Neural cell (in vitro differentiated cells): ENCODE results near the gene PPFIBP1. TPM values are rescaled to one million over a fixed set of nuclear protein-coding genes. Genes with fewer than 3 reads are reported as not detected.

Experiments
- H2AFZ ChIP-seq: fragments of 200-600, 300-800 bp; sonication (generic), shearing (Covaris generic); 2 replicates; pipeline ENCODE4 v1.6.0; 2014; ENCODE audit warnings: low read depth, mild to moderate bottlenecking, antibody characterized with exemption, low read length, moderate library complexity
- H3F3A ChIP-seq: fragments of 200-600 bp; shearing (Covaris generic); 2 replicates; pipeline ENCODE4 v1.6.1; 2016; ENCODE audit warnings: mild to moderate bottlenecking, moderate library complexity, mixed read lengths, antibody characterized with exemption, low read length; ENCODE audit not compliant: insufficient read depth, poor library complexity, severe bottlenecking
- H3K27ac ChIP-seq: fragments of 200-600, 300-800 bp; sonication (generic), shearing (Covaris generic); 2 replicates; pipeline ENCODE4 v1.5.1; 2014; ENCODE audit warnings: mild to moderate bottlenecking, low read length, moderate library complexity
- H3K27me3 ChIP-seq: fragments of 300-800, 200-600 bp; sonication (generic), shearing (Covaris generic); 2 replicates; pipeline ENCODE4 v1.6.0; 2014; ENCODE audit warnings: mild to moderate bottlenecking, low read depth, low read length, moderate library complexity; ENCODE audit not compliant: insufficient read depth
- H3K36me3 ChIP-seq: fragments of 300-800, 200-600 bp; sonication (generic), shearing (Covaris generic); 2 replicates; pipeline ENCODE4 v1.5.1; 2014; ENCODE audit warnings: mild to moderate bottlenecking, antibody characterized with exemption, low read length, moderate library complexity; ENCODE audit not compliant: insufficient read depth
- H3K4me2 ChIP-seq: fragments of 300-800, 200-600 bp; sonication (generic), shearing (Covaris generic); 2 replicates; pipeline ENCODE4 v1.6.0; 2014; ENCODE audit warnings: mild to moderate bottlenecking, low read length
- H3K4me3 ChIP-seq: fragments of 300-800, 200-600 bp; sonication (generic), shearing (Covaris generic); 2 replicates; pipeline ENCODE4 v1.5.1; 2014; ENCODE audit warnings: mild to moderate bottlenecking, low read length, moderate library complexity
- H3K79me2 ChIP-seq: fragments of 200-600 bp; shearing (Covaris generic); replicated peaks from 2 replicates; pipeline ENCODE4 v1.6.0; 2014; ENCODE audit warnings: mild to moderate bottlenecking, low read length, moderate library complexity; ENCODE audit not compliant: insufficient read depth
- H3K9ac ChIP-seq: fragments of 300-800, 200-600 bp; sonication (generic), shearing (Covaris generic); 2 replicates; pipeline ENCODE4 v1.6.1; 2016; ENCODE audit warnings: mild to moderate bottlenecking, low read length, mixed read lengths
- H3K9me2 ChIP-seq: fragments of 200-600 bp; shearing (Covaris generic); 2 replicates; pipeline ENCODE4 v1.6.1; 2016; ENCODE audit warnings: mild to moderate bottlenecking, low read length, mixed read lengths; ENCODE audit not compliant: insufficient read depth
- H3K9me3 ChIP-seq: fragments of 200-600, 300-800 bp; sonication (generic), shearing (Covaris generic); 2 replicates; pipeline ENCODE4 v1.6.1; 2016; ENCODE audit warnings: mild to moderate bottlenecking, mixed run types, low read length, moderate library complexity, mixed read lengths
- H4K20me1 ChIP-seq: fragments of 200-600 bp; shearing (Covaris generic); 2 replicates; pipeline ENCODE4 v1.6.1; 2016; ENCODE audit warnings: mild to moderate bottlenecking, mixed run types; ENCODE audit not compliant: insufficient read depth
- CTCF ChIP-seq: fragments of 450-650 bp; IDR thresholded peaks from 2 replicates; pipeline ENCODE4 v1.5.1; 2014; ENCODE audit warnings: antibody characterized with exemption, mild to moderate bottlenecking, moderate library complexity; ENCODE audit not compliant: poor library complexity, severe bottlenecking
- EP300 ChIP-seq: fragments of 450-650 bp; conservative IDR thresholded peaks from 2 replicates; pipeline ENCODE4 v1.6.1; 2014; ENCODE audit warnings: antibody characterized with exemption, mild to moderate bottlenecking, moderate library complexity; ENCODE audit not compliant: poor library complexity, severe bottlenecking
- EZH2 ChIP-seq: fragments of 200-600, 300-800 bp; shearing (Covaris generic), sonication (generic); IDR thresholded peaks from 2 replicates; pipeline ENCODE4 v1.6.1; 2014; ENCODE audit warnings: antibody characterized with exemption, low read length, borderline replicate concordance, mild to moderate bottlenecking; ENCODE audit not compliant: insufficient read depth, poor library complexity, severe bottlenecking
- MXI1 ChIP-seq: fragments of 450-650 bp; conservative IDR thresholded peaks from 2 replicates; pipeline ENCODE4 v1.6.1; 2014; ENCODE audit warnings: antibody characterized with exemption, mild to moderate bottlenecking; ENCODE audit not compliant: poor library complexity, severe bottlenecking
- POLR2AphosphoS5 ChIP-seq: IDR thresholded peaks from 2 replicates; pipeline ENCODE4 v1.6.1; 2012
- RAD21 ChIP-seq: fragments of 450-650 bp; conservative IDR thresholded peaks from 2 replicates; pipeline ENCODE4 v1.6.1; 2014; ENCODE audit warnings: antibody characterized with exemption, mild to moderate bottlenecking, moderate library complexity
- REST ChIP-seq: IDR thresholded peaks from 2 replicates; pipeline ENCODE4 v1.6.1; 2012; ENCODE audit warnings: borderline replicate concordance
- SMC3 ChIP-seq: fragments of 450-650 bp; conservative IDR thresholded peaks from 2 replicates; pipeline ENCODE4 v1.6.1; 2014; ENCODE audit warnings: antibody characterized with exemption, mild to moderate bottlenecking, moderate library complexity; ENCODE audit not compliant: poor library complexity
- TAF1 ChIP-seq: IDR thresholded peaks from 2 replicates; pipeline ENCODE4 v1.6.1; 2012; ENCODE audit warnings: low read depth
- polyA plus RNA-seq: library from polyadenylated mRNA; depleted of rRNA; stranded (reverse); fragments of >200 nt; gene quantifications from 2 replicates; pipeline ENCODE4 v1.2.3, GENCODE V29; 2014

PPFIBP1 gene
- polyA plus RNA-seq, 1 donor from 2014 or later: 30.2 TPM

- no peaks in the 10 kb centered on the region for H3K9me2 ChIP-seq
- H3K27me3 ChIP-seq: no peaks in the 10 kb centered on the region
- H3K27ac ChIP-seq: peak overlapping the region; percentile 32
- no peaks in the 10 kb centered on the region for H3K9me3 ChIP-seq
- no peaks in the 10 kb centered on the region for H3K36me3 ChIP-seq
- H3K79me2 ChIP-seq: peaks cover 12% of the 10 kb centered on the region
- H3K4me2 ChIP-seq: no peak overlapping the region
- H3K9ac ChIP-seq: no peak overlapping the region
- H2AFZ ChIP-seq: no peak overlapping the region
- peak overlapping the region; percentile 13 for H3K4me3 ChIP-seq
- peak; percentile 79 for TF ChIP-seq EP300
- no peak for TF ChIP-seq TAF1
- H4K20me1 ChIP-seq: no peaks in the 10 kb centered on the region
- H3F3A ChIP-seq: no peaks in the 10 kb centered on the region
Observed at GRCh38 chr12:27534060-27534764, 10.2 kb downstream of the PPFIBP1 start.

GRCh38 chr12:27534765-27535161 is 10.8 kb downstream of the PPFIBP1 start:
- Histone ChIP-seq H3K27ac (peak overlapping the region; percentile 32), H3K9ac (no peak overlapping the region), H4K20me1 (no peaks in the 10 kb centered on the region), H3F3A (no peaks in the 10 kb centered on the region), H3K4me2 (no peak overlapping the region), H3K9me2 (no peaks in the 10 kb centered on the region), H3K79me2 (peaks cover 12% of the 10 kb centered on the region), H3K36me3 (no peaks in the 10 kb centered on the region), H2AFZ (no peak overlapping the region), H3K4me3 (no peak overlapping the region), H3K27me3 (no peaks in the 10 kb centered on the region), H3K9me3 (no peaks in the 10 kb centered on the region)
- no peak for TF ChIP-seq REST
- TF ChIP-seq EP300: no peak
- no peak for TF ChIP-seq TAF1
- TF ChIP-seq POLR2AphosphoS5: no peak
- TF ChIP-seq SMC3: no peak
- TF ChIP-seq RAD21: no peak
- TF ChIP-seq CTCF: no peak
- TF ChIP-seq MXI1: no peak
- TF ChIP-seq EZH2: no peak
